Breast epithelium (tissue), 3 donors: ENCODE measurements around the gene MSL2.

ENCODE experiments used
- POLR2A ChIP-seq: fragments of 450-650 bp; IDR thresholded peaks from one replicate; pipeline ENCODE4 v1.6.1; 2016; ENCODE audit warnings: antibody characterized with exemption, mild to moderate bottlenecking, moderate library complexity
- POLR2AphosphoS5 ChIP-seq, 3 donors: sonication (generic); formaldehyde crosslinking; IDR thresholded peaks; one replicate each; pipeline ENCODE4 v1.6.1; 2017; ENCODE audit warnings: antibody characterized with exemption in 3 of 3
- TF ChIP-seq, protein P1 (sequence below), 3 donors: fragments of 450-650 bp; IDR thresholded peaks; one replicate each; pipeline ENCODE4 v1.5.1; 2016 to 2017; ENCODE audit warnings: antibody characterized with exemption in 3 of 3, mild to moderate bottlenecking in 3 of 3, moderate library complexity in 3 of 3

GRCh38 chr3:136141891-136142290, 54.2 kb downstream of the MSL2 start:
- TF ChIP-seq, protein P1, sequence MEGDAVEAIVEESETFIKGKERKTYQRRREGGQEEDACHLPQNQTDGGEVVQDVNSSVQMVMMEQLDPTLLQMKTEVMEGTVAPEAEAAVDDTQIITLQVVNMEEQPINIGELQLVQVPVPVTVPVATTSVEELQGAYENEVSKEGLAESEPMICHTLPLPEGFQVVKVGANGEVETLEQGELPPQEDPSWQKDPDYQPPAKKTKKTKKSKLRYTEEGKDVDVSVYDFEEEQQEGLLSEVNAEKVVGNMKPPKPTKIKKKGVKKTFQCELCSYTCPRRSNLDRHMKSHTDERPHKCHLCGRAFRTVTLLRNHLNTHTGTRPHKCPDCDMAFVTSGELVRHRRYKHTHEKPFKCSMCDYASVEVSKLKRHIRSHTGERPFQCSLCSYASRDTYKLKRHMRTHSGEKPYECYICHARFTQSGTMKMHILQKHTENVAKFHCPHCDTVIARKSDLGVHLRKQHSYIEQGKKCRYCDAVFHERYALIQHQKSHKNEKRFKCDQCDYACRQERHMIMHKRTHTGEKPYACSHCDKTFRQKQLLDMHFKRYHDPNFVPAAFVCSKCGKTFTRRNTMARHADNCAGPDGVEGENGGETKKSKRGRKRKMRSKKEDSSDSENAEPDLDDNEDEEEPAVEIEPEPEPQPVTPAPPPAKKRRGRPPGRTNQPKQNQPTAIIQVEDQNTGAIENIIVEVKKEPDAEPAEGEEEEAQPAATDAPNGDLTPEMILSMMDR (IDR thresholded peaks at IDR 0.05), result no peak
- no peak for TF ChIP-seq POLR2A
- TF ChIP-seq POLR2AphosphoS5 (IDR thresholded peaks at IDR 0.05), result no peak
